Measurements from ENCODE around the gene HTR6.

GRCh38 chr1:19689856-19690255, 25.2 kb downstream of the HTR6 start:
- TF ChIP-seq CTCF (IDR thresholded peaks at IDR 0.05; ENCODE audit: low read depth, low read length) (no peak), EZH2phosphoT487 (IDR thresholded peaks at IDR 0.05; ENCODE audit: low read depth) (no peak)

Data from OCI-LY3 (cell line).